DMS153 treated with DMSO at 0.1 percent for 48 hours (cell line): ENCODE measurements around the gene RSRC1.

Experiments used
- DNase-seq: peaks from one replicate; lab custom pipeline; 2025; ENCODE audit not compliant: unreplicated experiment; lab: John Stamatoyannopoulos, UW

Gene RSRC1

GRCh38 chr3:158569794-158570193, 459.9 kb downstream of the RSRC1 start:
- DNase-seq, result no peak

GRCh38 chr3:158570999-158571702, 461.3 kb downstream of the RSRC1 start, which contains the start of gene MLF1:
MLF1 (plus strand) TSS chr3:158571194; CDS start chr3:158571301, 107 bp downstream.
- DNase-seq, result peak; percentile 73

- no peak for DNase-seq
These were observed 462.3 kb downstream of the RSRC1 start for GRCh38 chr3:158571969-158572765.

GRCh38 chr3:158572766-158573060, 462.8 kb downstream of the RSRC1 start:
- DNase-seq, result no peak

- DNase-seq, result no peak
These were observed 463.8 kb downstream of the RSRC1 start for GRCh38 chr3:158573714-158574113.

GRCh38 chr3:158574646-158575045, 464.8 kb downstream of the RSRC1 start:
- DNase-seq, result no peak

GRCh38 chr3:158590223-158590622, 480.3 kb downstream of the RSRC1 start:
- no peak for DNase-seq
